Measurements from ENCODE around the gene SPNS3. TPM values are rescaled to one million over a fixed set of nuclear protein-coding genes. Genes with fewer than 3 reads are reported as not detected.

Gene SPNS3
- polyA plus RNA-seq, 1 of the 3 experiments (the other 2 are of a cell fraction), result 0.05 TPM

DNA sequence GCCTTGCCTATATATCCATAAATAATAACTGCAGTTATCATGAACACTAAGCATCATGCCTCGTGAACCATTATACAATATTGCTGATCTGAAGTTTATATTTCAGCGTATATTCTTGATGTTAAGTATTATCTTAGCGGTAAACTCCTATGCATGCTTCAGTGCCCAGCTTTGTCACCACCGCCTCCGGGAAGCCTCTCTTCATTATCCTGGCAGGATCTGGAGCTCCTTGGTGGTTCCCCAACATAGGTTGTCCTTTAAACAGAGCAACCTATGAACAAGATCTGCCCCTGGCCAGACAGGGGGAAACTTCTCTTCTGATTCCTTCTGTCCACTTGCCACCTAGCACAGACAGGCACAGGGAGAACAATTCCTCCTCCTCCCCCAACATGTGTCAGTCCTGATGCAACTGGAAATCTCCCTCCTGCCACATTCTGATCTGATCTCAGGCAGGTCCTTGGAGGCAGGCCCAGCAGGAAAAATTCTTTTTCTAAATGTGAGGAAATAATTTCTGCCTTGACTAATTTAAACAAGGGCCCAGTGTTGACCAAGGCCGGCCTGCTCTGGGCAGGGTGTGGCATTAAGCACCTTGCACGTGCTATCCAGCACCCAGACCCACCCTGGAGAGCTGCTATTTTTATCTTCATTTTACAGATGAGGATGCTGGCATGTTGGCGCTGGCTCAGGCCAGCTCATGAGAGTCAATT, 87.3 kb downstream of the SPNS3 start:
- H3K4me2 ChIP-seq, result no peak overlapping the region
- CTCF ChIA-PET, result no interaction called here
- TF ChIP-seq CTCF (IDR thresholded peaks at IDR 0.05) (no peak), USF2 (IDR thresholded peaks at IDR 0.05; ENCODE audit: borderline replicate concordance, low read depth, low read length) (no peak), TAF1 (IDR thresholded peaks at IDR 0.05; ENCODE audit: borderline replicate concordance, low read depth, low read length) (no peak), NFIC (IDR thresholded peaks at IDR 0.05; ENCODE audit: borderline replicate concordance) (no peak), MXI1 (IDR thresholded peaks at IDR 0.05; ENCODE audit: low read depth, low read length) (no peak), EP300 (IDR thresholded peaks at IDR 0.05; ENCODE audit: borderline replicate concordance in 1 of 2, low read depth in 1 of 2, low read length in 1 of 2) (no peak), NRF1 (IDR thresholded peaks at IDR 0.05; ENCODE audit: low read depth, low read length) (no peak), SIN3A (IDR thresholded peaks at IDR 0.05; ENCODE audit: borderline replicate concordance, low read depth, low read length) (no peak), RAD21 (IDR thresholded peaks at IDR 0.05; ENCODE audit: low read length) (no peak), MAX (IDR thresholded peaks at IDR 0.05; ENCODE audit: low read depth) (no peak)

DNA sequence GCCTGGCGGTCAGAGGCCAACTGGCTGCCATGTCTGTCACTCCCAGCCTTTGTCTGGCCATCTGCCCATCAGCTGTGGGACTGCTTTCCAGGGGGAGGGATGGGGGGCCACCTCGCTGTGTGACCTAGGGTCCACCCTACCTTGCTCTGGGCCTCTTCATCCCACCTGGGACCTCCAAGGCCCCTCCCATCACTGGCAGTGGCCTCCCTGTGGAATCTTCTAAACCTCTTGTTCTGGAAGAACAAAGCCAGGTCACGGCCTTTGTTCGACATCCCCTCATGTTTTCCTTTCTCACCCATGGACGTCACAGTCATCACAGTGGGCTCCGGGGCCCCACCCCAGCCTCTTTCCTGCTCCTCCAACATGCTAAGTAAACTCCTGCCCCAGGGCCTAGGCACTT, 88.9 kb downstream of the SPNS3 start:
- Histone ChIP-seq H3K27me3 (ENCODE audit: insufficient read depth) (no peaks in the 10 kb centered on the region), H3F3A (replicated peaks; ENCODE audit: insufficient read depth) (no peaks in the 10 kb centered on the region), H3K27ac (ENCODE audit: low read depth in 2 of 2, low read length in 1 of 2) (no peak overlapping the region), H3K9ac (no peak overlapping the region), H3K9me3 (no peaks in the 10 kb centered on the region), H3K9me2 (no peaks in the 10 kb centered on the region), H3K36me3 (replicated peaks in 1 of 2; ENCODE audit: control insufficient read depth in 1 of 2, insufficient read depth in 2 of 2, low read length in 1 of 2) (no peaks in the 10 kb centered on the region), H3K79me2 (ENCODE audit: insufficient read depth) (no peaks in the 10 kb centered on the region), H4K20me1 (ENCODE audit: insufficient read depth) (no peaks in the 10 kb centered on the region), H3K4me1 (ENCODE audit: control insufficient read depth in 1 of 2, insufficient read depth in 2 of 2, low read depth in 1 of 2, low read length in 1 of 2) (no peaks in the 10 kb centered on the region; a peak in 1 of 4 replicates), H2AFZ (ENCODE audit: low read depth) (no peak overlapping the region), H3K4me3 (ENCODE audit: low read depth in 2 of 2, low read length in 1 of 2) (no peak overlapping the region), H3K4me2 (no peak overlapping the region)
- WGBS (ENCODE audit: low lambda C conversion rate), result 83% methylated on average over 5 of the region's 6 CpGs
- CTCF ChIA-PET, result interaction anchor here (1.9 kb wide), 1 partner anchor 102 kb away, joined by 7 read pairs; no protein-coding TSS in a partner anchor
- POLR2A ChIA-PET, result no interaction called here
- no peak for DNase-seq
- TF ChIP-seq RFX5 (IDR thresholded peaks at IDR 0.05; ENCODE audit: low read length), result no peak
- TF ChIP-seq MAX (IDR thresholded peaks at IDR 0.05; ENCODE audit: low read depth), result no peak
- TF ChIP-seq NFIC (IDR thresholded peaks at IDR 0.05; ENCODE audit: borderline replicate concordance), result no peak
- no peak for TF ChIP-seq YY1 (IDR thresholded peaks at IDR 0.05; ENCODE audit: low read depth)
- TF ChIP-seq SIN3A (IDR thresholded peaks at IDR 0.05; ENCODE audit: borderline replicate concordance, low read depth, low read length), result no peak
- no peak for TF ChIP-seq IRF3 (IDR thresholded peaks at IDR 0.05; ENCODE audit: low read depth, low read length)
- TF ChIP-seq TCF12 (IDR thresholded peaks at IDR 0.05), result no peak
- TF ChIP-seq RXRA (IDR thresholded peaks at IDR 0.05; ENCODE audit: borderline replicate concordance, low read depth), result no peak
- TF ChIP-seq CHD2 (IDR thresholded peaks at IDR 0.05; ENCODE audit: low read length, partially characterized antibody), result no peak
- TF ChIP-seq FOSL2 (IDR thresholded peaks at IDR 0.05; ENCODE audit: borderline replicate concordance, low read depth), result no peak
- no peak for TF ChIP-seq RAD21 (IDR thresholded peaks at IDR 0.05; ENCODE audit: low read length)
- no peak for TF ChIP-seq TAF1 (IDR thresholded peaks at IDR 0.05; ENCODE audit: borderline replicate concordance, low read depth, low read length)
- no peak for TF ChIP-seq SMC3 (IDR thresholded peaks at IDR 0.05; ENCODE audit: low read depth, low read length)
- TF ChIP-seq NRF1 (IDR thresholded peaks at IDR 0.05; ENCODE audit: low read depth, low read length), result no peak

More for the DNA sequence above, 87.3 kb downstream of the SPNS3 start:
- POLR2A ChIA-PET, result no interaction called here
- Histone ChIP-seq H3K4me3 (ENCODE audit: low read depth in 2 of 2, low read length in 1 of 2) (no peak overlapping the region), H3K27ac (ENCODE audit: low read depth in 2 of 2, low read length in 1 of 2) (no peak overlapping the region), H3K27me3 (ENCODE audit: insufficient read depth) (no peaks in the 10 kb centered on the region), H3K9me3 (no peaks in the 10 kb centered on the region), H3K4me1 (ENCODE audit: control insufficient read depth in 1 of 2, insufficient read depth in 2 of 2, low read depth in 1 of 2, low read length in 1 of 2) (no peaks in the 10 kb centered on the region; a peak in 1 of 4 replicates), H4K20me1 (ENCODE audit: insufficient read depth) (no peaks in the 10 kb centered on the region), H3K79me2 (ENCODE audit: insufficient read depth) (no peaks in the 10 kb centered on the region), H3K9ac (no peak overlapping the region), H3F3A (replicated peaks; ENCODE audit: insufficient read depth) (no peaks in the 10 kb centered on the region), H3K9me2 (no peaks in the 10 kb centered on the region), H3K36me3 (replicated peaks in 1 of 2; ENCODE audit: control insufficient read depth in 1 of 2, insufficient read depth in 2 of 2, low read length in 1 of 2) (no peaks in the 10 kb centered on the region), H2AFZ (ENCODE audit: low read depth) (no peak overlapping the region)
- 80% methylated on average over 8 of the region's 8 CpGs for WGBS (ENCODE audit: low lambda C conversion rate)
- no peak for DNase-seq
